ENCODE data around the gene ZNF516.

Gene ZNF516

GRCh38 chr18:76452357-76452756, 42.7 kb downstream of the ZNF516 start:
- DNase-seq, result no peak

GRCh38 chr18:76451396-76452331, 43.4 kb downstream of the ZNF516 start:
- no peak for DNase-seq

GRCh38 chr18:76450452-76451395, 44.3 kb downstream of the ZNF516 start:
- peak in 1 of 6 experiments; percentile 12 for DNase-seq

GRCh38 chr18:76449111-76449453, 46.0 kb downstream of the ZNF516 start:
- no peak for DNase-seq

- no peak for DNase-seq
These were observed 46.6 kb downstream of the ZNF516 start for GRCh38 chr18:76448256-76449110.

- no peak for DNase-seq
These were observed 47.7 kb downstream of the ZNF516 start for GRCh38 chr18:76447258-76447890.

- DNase-seq, result no peak
These were observed 48.5 kb downstream of the ZNF516 start for GRCh38 chr18:76446321-76447257.

GRCh38 chr18:76445741-76446232, 49.3 kb downstream of the ZNF516 start:
- no peak for DNase-seq

- DNase-seq, result no peak
These were observed 49.8 kb downstream of the ZNF516 start for GRCh38 chr18:76445275-76445674.

- no peak for DNase-seq
These were observed 50.5 kb downstream of the ZNF516 start for GRCh38 chr18:76444446-76445105.

GRCh38 chr18:76443519-76444445, 51.3 kb downstream of the ZNF516 start:
- DNase-seq, result no peak

GRCh38 chr18:76442413-76443171, 52.5 kb downstream of the ZNF516 start:
- no peak for DNase-seq

- DNase-seq, result no peak
These were observed 53.2 kb downstream of the ZNF516 start for GRCh38 chr18:76441668-76442412.

GRCh38 chr18:76441002-76441667, 53.9 kb downstream of the ZNF516 start:
- no peak for DNase-seq

GRCh38 chr18:76437910-76438309, 57.1 kb downstream of the ZNF516 start:
- DNase-seq, result no peak

GRCh38 chr18:76437011-76437410, 58.0 kb downstream of the ZNF516 start:
- no peak for DNase-seq

- DNase-seq, result no peak
These were observed 58.7 kb downstream of the ZNF516 start for GRCh38 chr18:76436342-76436741.
